Middle frontal gyrus (tissue), 1 donor: ENCODE measurements around the gene HDAC8.
A peak's percentile ranks its signal among the peaks of the same experiment; 100 is the strongest.
"Not testable (repeated sequence)": the region's sequence is repeated elsewhere in the genome, so short reads cannot be mapped to it uniquely, and the experiment has no call there.

ENCODE experiments used
- DNase-seq: peaks from one replicate; pipeline ENCODE4 v3.0.0-alpha.2; 2015; ENCODE audit warnings: low spot score; ENCODE audit errors: extremely low spot score

Gene HDAC8

DNA sequence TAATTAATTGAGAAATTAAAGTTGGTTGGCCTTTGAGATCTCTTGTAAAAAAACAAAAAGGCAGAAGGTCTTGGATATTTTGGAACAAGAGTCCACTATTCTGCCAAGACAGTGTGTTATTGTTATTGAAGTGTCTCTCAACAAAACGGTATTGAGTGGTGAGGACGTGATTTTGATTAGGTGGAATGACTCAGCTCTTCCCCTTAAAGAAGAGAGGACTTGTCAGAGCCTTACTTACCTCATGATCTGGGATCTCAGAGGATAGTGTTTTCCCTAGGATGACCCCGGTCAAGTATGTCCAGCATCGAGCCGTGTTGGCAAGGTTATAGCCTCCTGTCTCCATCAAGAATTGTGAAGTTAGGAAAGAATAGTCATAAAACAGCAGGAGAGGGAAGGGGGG is 110.9 kb downstream of the HDAC8 start:
- DNase-seq, result no peak

DNA sequence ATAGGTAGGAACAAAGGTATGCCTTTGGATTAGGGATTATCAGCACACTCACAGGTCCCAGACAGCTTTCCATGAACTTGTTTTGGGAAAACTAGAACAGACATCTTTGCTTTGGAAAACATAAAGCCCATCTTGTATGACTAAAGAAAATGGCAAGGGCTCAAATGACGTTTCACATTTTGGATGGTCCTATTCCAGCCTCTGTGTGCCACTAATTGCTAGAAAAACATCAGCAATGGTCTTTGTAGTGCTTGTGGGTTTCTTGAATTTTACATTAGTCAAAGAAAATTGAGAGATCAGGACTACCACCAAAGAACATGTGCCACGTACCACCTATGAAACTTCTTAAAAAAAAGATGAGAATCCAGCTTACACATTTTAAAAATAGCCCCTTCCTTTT is 111.4 kb downstream of the HDAC8 start:
- no peak for DNase-seq

DNA sequence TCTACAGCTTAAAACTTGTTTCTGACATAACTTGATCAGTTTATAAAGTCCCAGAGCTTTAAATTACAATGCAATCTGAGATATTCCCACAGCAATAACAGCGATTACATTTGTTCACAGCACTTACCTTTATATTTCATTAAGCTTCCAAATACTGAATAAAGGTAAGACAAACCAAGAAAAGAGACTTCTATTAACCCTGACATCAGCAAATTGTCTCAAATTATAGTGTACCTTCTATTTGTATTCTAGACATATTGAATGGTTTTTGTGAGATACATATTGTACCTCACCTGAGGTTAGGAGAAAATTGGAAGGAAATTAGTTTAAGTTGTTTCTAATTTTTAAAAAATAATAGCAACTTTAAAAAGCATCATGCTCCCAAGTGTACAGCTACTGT is 111.9 kb downstream of the HDAC8 start:
- no peak for DNase-seq

DNA sequence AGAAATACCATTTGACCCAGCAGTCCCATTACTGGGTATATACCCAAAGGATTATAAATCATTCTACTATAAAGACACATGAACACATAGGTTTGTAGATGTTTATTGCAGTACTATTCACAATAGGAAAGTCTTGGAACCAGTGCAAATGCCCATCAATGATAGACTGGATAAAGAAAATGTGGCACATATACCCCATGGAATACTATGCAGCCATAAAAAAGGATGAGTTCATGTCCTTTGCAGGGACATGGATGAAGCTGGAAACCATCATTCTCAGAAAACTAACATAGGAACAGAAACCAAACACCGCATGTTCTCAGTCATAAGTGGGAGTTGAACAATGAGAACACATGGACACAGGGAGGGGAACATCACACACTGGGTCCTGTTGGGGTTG is 123.6 kb downstream of the HDAC8 start:
- not testable (repeated sequence) for DNase-seq

DNA sequence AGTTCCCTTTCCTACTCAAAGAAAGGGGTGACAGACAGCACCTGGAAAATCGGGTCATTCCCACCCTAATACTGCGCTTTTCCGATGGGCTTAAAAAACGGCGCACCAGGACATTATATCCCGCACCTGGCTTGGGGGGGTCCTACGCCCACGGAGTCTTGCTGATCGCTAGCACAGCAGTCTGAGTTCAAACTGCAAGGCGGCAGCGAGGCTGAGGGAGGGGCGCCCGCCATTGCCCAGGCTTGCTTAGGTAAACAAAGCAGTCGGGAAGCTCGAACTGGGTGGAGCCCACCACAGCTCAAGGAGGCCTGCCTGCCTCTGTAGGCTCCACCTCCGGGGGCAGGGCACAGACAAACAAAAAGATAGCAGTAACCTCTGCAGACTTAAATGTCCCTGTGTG is 131.9 kb downstream of the HDAC8 start:
- DNase-seq, result not testable (repeated sequence)

DNA sequence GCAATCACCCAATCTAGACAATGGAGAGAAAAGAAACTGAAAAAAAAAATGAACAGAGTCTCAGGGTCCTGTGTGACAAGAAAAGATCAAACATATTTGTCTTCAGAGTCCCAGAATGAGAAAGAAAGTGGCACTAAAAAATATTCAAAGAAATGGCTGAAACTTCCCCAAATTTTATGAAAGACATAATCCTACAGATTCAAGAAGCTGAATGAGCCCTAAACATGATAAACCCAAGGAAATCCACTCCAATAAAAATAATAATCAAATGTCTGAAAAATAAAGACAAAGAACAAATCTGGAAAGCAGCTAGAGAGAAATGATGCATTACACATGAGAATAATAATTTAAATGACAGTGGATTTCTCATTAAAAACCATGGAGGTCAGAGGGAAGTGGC is 136.6 kb downstream of the HDAC8 start:
- no peak for DNase-seq

DNA sequence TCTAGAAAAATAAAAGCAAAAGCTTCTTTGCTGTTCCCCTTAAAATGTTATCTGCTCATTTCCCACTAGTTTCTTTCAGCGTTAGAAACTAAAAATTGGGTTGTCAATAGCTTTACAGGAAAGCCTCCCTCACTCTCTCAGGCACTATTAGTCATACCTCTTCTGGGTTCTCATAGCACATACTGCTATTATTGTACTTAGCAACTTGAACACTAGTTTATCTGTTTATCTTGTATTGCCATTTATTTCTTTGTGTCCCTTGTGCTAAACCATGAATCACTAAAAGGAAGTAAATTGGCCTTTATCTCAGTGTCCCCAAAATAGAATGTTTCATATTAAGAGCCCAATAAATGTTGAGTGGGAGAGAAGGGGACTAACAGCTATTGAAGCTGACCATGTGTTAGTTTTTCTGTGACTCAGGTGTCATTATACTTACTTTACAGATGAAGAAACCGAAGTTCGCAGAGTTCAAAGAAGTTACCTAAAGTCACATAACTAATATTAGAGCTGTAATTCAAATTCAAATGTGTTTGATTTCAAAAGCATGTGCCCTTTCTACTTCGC is 142.2 kb downstream of the HDAC8 start:
- DNase-seq, result no peak

DNA sequence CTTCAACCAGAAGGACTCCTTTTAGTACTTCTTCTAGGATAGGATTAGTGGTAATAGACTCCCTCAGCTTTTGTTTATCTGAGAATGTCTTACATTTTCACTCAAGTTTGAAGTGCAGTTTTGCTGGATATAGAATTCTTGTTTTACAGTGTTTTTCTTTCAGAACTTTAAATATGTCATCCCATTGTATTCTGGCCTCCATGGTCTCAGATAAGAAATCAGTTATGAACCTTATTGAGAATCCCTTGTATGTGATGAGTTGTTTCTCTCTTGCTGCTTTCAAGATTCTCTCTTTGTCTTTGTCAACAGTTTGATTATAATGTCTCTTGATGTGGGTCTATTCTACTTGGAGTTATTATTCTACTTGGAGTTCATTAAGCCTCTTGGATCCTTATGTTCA is 150.8 kb downstream of the HDAC8 start:
- DNase-seq, result no peak

DNA sequence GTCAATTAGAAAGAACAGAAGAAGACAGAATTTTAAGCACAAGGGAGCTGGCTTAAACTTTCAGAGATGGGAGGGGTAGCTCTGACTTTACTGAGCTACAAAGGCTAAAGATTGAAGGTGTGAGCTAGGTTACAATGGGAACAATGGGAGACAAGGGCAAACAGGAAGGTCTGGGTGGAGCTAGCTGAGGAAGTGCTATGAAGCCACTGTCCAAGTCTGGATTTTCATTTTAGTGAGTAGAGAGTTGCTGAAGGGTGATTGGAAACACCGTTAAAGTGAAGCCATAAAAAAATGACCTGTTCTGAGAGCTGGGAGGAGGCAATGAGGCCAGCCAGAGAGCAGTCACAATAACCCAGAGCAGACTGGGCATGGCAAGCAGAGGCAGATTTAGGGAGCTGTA is 162.7 kb downstream of the HDAC8 start:
- DNase-seq, result no peak

DNA sequence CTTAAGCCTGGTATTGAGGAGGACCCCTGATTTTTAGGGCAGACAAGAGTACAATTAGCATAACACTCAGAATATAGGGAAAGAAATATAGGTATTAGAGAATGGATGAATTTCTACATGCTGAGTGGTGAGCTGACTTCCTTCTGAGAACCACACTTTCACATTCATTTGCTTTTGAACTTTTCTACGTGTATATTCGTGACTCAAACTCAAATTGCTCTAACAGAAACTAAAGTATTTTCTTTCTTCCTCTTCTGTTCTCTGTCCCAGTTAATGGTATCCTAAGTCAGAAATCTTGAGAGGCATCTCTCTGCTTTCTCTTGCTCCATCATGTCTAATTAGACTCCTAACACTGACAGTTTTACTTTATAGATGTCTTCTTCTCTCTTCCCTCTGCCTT is 163.8 kb downstream of the HDAC8 start:
- DNase-seq, result no peak

DNA sequence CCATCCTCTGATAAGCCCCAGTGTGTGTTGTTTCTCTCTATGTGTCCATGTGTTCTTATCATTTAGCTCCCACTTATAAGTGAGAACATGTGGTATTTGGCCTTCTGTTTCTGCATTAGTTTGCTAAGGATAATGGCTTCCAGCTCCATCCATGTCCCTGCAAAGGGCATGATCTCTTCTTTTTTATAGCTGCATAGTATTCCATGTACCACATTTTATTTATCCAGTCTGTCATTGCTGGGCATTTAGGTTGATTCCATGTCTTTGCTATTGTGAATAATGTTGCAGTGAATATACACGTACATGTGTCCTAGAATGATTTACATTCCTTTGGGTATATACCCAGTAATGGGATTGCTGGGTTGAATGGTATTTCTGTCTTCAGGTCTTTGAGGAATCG is 167.5 kb downstream of the HDAC8 start:
- not testable (repeated sequence) for DNase-seq

DNA sequence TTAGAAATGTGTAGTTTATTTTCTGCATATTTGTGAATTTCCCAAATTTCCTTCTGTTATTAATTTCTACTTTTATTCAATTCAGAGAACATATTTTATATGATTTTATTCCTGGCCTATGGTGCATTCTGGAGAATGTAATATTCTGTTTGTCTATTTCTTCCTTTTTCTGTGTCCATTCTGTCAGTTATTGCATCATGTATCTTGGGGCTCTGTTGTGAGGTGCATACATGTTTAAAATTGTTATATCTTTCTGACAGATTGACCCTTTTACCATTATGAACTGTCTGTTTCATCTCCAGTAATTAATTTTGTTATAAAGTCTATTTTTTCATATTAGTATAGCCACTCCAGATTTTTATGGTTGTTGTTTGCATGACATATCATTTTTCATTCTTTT is 170.0 kb downstream of the HDAC8 start:
- DNase-seq, result no peak

DNA sequence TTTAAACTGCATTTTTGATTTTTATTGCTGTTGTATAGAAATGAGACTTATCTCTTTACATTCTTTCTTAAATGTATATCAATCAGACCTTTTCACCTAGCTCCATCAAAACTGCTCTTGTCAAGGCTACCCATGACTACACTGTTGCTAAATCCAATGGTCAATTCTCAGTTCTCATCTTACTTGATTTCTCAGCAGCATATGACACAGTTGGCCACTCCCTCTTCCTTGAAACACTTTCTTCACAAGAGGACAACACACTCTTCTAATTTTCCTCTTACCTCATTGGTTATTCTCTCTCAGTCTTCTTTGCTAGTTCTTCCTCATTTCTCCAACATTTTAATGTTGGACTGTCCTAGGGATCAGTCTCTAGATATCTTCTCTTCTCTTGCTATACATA is 172.8 kb downstream of the HDAC8 start:
- no peak for DNase-seq

DNA sequence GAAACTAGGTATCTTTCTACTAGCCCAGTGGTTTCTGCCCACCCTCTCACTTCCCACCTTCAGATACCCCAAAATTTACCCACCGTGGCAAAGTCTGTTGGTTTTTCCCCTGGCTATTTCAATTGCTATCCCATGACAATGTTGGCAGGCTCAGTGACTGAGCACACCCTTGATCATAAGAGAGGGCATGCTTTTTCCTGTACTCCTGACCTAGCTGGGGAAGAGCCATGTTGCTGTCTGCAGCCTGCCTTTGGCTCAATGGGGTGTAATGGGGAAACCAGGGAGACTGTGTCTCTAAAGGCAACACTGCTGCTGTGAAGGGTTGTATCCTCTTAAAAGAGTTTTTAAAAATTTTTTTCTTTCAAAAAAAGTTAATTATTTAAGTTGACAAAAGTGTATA is 176.5 kb downstream of the HDAC8 start:
- no peak for DNase-seq

DNA sequence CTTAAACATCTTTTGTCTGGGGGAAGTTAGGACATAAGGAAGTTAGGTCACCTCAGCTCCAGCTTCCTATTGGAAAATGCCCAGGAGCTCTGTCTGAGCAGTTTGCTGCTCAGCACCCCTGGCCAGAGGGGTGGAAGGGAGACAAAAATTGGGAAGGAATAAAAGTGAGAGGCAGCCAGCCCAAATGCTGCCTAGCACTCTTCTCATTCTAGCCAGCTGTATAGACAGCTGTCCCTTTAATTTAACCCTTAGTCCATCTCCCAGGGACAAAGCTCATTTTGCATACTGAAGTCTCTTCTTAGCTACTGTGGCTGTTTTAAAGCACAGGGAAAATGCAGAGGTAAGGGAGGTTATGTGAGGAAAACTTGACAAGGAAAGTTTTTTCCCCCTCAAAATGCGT is 177.4 kb downstream of the HDAC8 start:
- DNase-seq, result no peak

DNA sequence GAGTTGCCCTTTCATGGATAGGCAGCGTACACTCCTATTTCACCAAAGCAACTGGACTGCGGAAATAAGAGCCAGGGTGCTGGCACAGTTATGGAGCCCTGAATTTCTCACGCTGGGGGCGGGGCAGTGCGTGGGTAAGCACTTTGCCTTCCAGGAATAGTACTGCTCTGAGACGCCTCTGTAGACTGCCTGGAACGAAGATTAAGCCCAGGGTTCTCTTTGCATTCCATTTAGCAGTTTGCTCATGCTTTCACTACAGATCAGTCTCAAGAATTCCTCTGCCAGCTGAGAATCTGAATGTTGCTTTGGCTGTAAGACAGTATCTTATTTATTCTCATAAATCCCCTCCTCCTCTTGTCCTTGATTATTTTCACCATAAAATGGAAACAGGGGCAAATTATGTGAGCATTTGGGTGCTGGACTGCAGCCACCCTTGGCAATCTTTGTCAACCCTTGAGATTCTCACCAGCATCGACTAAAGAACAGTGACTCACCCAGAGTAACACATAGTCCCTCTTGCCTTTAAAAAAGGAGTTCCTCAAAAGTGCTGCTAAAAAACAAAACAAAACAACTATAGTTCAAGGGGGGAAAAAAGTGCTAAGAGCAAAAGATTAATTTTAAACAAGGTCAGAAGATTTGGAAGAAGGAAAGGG is 178.0 kb downstream of the HDAC8 start:
- DNase-seq, result peak; percentile 4

DNA sequence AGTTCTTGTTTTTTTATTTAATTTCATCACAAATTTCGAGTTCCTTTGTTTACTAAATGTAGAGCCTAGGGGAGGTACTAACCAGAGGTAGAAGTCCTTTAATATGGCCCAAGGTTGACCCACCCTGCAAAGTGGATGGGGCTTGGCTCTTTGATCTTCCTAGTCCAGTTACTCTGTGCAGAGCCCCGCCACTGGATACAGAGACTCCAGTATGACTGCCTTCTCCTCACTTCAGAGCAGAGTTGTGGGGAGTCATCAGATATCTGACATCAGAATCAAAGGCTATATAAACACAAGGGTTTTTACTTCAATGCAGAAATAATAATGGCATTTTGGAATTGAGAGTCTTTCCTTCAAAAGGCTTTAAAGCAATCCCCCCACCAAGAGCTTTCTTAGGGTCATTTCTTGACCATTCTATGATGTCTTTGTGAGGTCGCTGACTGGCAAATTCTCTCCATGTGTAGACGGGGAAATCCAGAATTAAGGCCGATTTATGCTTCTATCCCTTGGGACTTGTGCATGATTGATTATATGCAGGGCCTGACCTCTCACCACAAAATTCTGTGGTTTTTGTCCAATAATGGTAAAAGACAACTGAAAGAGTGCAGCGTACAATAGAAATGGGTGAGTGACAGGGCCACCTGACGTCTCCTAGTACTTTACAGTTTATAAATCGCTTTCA is 178.7 kb downstream of the HDAC8 start:
- DNase-seq, result no peak

DNA sequence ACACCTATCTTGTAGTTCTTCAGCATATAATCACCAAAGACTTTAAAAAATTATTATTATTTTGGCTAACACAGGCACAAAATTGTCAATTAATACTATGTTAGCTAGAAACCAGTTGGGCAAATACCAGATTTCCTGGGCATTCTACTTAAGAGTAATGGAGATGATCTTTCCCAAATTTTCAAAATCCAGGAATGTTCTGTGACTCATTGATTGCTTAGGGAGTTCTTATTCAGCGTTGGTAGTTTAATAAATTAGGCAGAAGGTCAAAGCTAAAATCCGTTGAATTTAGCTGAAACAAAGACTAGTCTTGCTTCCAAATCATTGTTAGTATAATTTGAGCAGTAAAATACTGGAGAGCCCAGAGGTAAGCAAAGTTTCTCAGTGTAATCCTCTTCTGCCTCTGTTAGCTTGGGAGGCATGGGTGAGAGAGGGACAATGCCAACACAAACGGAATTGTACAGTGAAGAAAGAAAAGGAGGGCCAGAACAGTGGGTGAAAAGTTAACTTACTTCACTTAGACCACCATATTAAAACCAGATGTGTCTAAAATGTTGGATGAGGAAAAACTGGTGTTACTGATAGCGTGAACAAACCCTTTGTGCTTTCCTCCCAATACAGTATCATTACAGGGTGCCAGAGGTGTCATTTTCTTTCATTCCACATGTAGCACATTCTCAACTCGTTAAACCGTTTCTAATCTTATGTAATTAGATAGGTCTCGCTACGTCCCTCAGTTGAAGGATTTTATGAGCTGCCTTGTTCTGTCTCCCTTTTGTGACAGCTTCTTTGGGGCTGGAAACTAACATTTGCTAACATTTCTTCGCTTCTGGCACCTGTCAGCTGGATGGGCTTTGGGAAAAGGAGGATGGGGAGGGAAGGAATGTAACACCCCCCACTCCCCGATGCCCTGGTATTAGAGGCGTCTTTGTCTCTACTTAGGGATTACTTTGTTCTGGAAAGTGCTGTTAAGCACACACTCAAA is 179.5 kb downstream of the HDAC8 start:
- DNase-seq, result no peak

DNA sequence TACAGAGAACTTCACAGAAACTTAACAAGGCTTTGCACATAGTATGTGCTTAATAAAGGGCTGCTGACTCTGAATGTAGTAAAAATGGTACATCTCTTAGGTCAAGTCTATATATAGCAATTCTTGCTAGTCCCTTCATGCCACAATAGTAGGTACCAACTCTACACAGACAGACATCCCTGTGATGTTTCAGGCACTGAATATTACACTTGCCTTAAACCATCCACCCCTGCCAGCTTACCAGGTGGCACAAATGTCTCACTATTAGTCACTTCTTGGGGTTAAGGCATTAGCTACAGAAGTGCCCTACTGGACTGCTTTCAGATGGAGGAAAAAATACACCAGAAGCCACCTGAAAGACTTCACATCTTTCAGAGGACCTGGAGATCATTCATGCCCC is 180.6 kb downstream of the HDAC8 start:
- no peak for DNase-seq

DNA sequence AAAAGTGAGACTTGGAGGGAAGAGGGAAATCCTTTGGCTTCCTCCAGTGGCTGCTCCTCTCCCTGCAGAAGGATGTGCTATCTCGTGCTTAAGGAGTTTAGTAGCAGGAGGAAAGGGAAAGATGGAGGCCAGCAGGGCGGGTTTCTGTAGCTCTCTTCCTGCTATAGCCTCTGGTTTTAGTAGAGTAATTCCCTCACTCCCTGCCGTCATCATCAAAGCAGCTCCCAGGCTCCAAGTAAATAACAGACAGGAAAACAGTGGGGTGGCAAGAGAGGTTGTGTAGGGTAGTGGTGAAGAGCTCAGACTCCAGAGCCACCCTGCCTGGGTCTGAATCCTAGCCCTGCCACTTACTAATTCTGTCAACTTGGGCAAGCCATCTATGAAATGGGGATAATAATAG is 185.4 kb downstream of the HDAC8 start:
- no peak for DNase-seq

DNA sequence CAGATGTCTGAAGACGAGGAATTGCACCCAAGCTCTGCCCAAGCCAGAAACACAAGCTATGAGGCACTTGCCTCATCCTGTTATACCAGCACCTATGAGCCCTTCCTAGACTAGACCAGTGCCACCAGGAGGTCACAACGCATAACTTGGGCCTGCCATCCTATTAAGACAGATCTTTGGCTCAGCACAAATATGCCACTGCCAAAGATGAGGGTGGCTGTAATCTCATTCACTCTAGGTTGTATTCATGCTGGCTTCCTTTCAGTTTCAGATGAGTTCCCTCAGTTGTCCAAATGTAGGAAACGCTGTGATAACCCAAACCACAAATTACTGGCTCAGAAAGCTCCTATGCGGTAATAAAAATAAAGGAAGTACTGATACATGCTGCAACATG is 190.4 kb downstream of the HDAC8 start:
- no peak for DNase-seq
